WERI-Rb-1 (cell line): ENCODE results near the gene ZNF205.
A peak's percentile ranks its signal among the peaks of the same experiment; 100 is the strongest.

Source experiments
- DNase-seq: peaks from one replicate; pipeline ENCODE4 v3.0.0-alpha.2; 2020
- H3K27ac ChIP-seq: fragments of 250-450 bp; sonication (Bioruptor Pico); 2 replicates; pipeline ENCODE4 v1.5.1; 2020; ENCODE audit warnings: mild to moderate bottlenecking, moderate library complexity
- H3K27me3 ChIP-seq: fragments of 250-450 bp; sonication (Bioruptor Pico); 2 replicates; pipeline ENCODE4 v1.5.1; 2021; ENCODE audit warnings: mild to moderate bottlenecking, low read depth, moderate library complexity; ENCODE audit not compliant: insufficient read depth, severe bottlenecking
- H3K36me3 ChIP-seq: fragments of 250-450 bp; sonication (Bioruptor Pico); 2 replicates; pipeline ENCODE4 v1.5.1; 2020; ENCODE audit warnings: mild to moderate bottlenecking, moderate library complexity
- H3K4me3 ChIP-seq: 2 replicates; pipeline ENCODE4 v1.5.1; 2011; ENCODE audit warnings: low read depth, mild to moderate bottlenecking, control low read depth, low read length
- H3K9me3 ChIP-seq: fragments of 250-450 bp; sonication (Bioruptor Pico); 2 replicates; pipeline ENCODE4 v1.5.1; 2021; ENCODE audit warnings: mild to moderate bottlenecking, moderate library complexity; ENCODE audit not compliant: severe bottlenecking
- CTCF ChIP-seq: IDR thresholded peaks from 2 replicates; pipeline ENCODE4 v1.5.1; 2011; ENCODE audit warnings: low read depth, mild to moderate bottlenecking, control low read depth, inconsistent platforms, low read length

Gene ZNF205

GRCh38 chr16:3094289-3095027, 17.9 kb upstream of the ZNF205 start:
- Histone ChIP-seq H3K4me3 (no peak overlapping the region), H3K27ac (no peak overlapping the region), H3K27me3 (no peaks in the 10 kb centered on the region), H3K36me3 (no peaks in the 10 kb centered on the region), H3K9me3 (no peaks in the 10 kb centered on the region)
- peak; percentile 43 for DNase-seq
- TF ChIP-seq CTCF: peak; percentile 77

GRCh38 chr16:3095869-3096268, 16.5 kb upstream of the ZNF205 start:
- Histone ChIP-seq H3K27me3 (no peaks in the 10 kb centered on the region), H3K36me3 (no peaks in the 10 kb centered on the region), H3K27ac (no peak overlapping the region), H3K9me3 (no peaks in the 10 kb centered on the region), H3K4me3 (no peak overlapping the region)
- TF ChIP-seq CTCF: no peak; the same call in 1 of the 2 replicates
- DNase-seq: no peak

- no peak overlapping the region for H3K4me3 ChIP-seq
- no peak overlapping the region for H3K27ac ChIP-seq
- no peaks in the 10 kb centered on the region for H3K27me3 ChIP-seq
- DNase-seq: no peak
- H3K36me3 ChIP-seq: no peaks in the 10 kb centered on the region
- TF ChIP-seq CTCF: no peak
- H3K9me3 ChIP-seq: no peaks in the 10 kb centered on the region
These were observed 16.0 kb upstream of the ZNF205 start for GRCh38 chr16:3096362-3096761.

- no peak overlapping the region for H3K27ac ChIP-seq
These were observed 15.1 kb upstream of the ZNF205 start for GRCh38 chr16:3097266-3097665.

GRCh38 chr16:3098459-3099394, 13.7 kb upstream of the ZNF205 start, which contains the start of gene ZSCAN10:
TSS of gene ZSCAN10 (minus strand) at chr16:3099294. CDS start at chr16:3092937, 6,357 bp downstream.
- H3K9me3 ChIP-seq: no peaks in the 10 kb centered on the region
- TF ChIP-seq CTCF: no peak
- DNase-seq: no peak
- no peak within 1 kb of the TSS for H3K4me3 ChIP-seq
- H3K27me3 ChIP-seq: no peaks in the 10 kb centered on the region
- no peak within 1 kb of the TSS for H3K27ac ChIP-seq
- H3K36me3 ChIP-seq: no peaks in the 10 kb centered on the region

More at GRCh38 chr16:3097266-3097665, 15.1 kb upstream of the ZNF205 start:
- no peak for TF ChIP-seq CTCF
- DNase-seq: no peak
- H3K27me3 ChIP-seq: no peaks in the 10 kb centered on the region
- no peak overlapping the region for H3K4me3 ChIP-seq
- H3K36me3 ChIP-seq: no peaks in the 10 kb centered on the region
- H3K9me3 ChIP-seq: no peaks in the 10 kb centered on the region
